PFSK-1 (cell line): ENCODE data around the gene PTBP1.

ENCODE experiments used
- FOXP2 ChIP-seq: optimal IDR thresholded peaks from 2 replicates; pipeline ENCODE3; 2011; ENCODE audit warnings: borderline replicate concordance, control low read depth, inconsistent platforms; ENCODE audit not compliant: insufficient read depth; ENCODE audit errors: extremely low read length, extremely low read depth
- POLR2AphosphoS5 ChIP-seq: IDR thresholded peaks from 2 replicates; pipeline ENCODE4 v1.6.1; 2012; ENCODE audit warnings: low read depth, mild to moderate bottlenecking, control low read depth, low read length, moderate library complexity
- SIN3A ChIP-seq: IDR thresholded peaks from 2 replicates; pipeline ENCODE4 v1.6.1; 2012; ENCODE audit warnings: mild to moderate bottlenecking, low read length, moderate library complexity, borderline replicate concordance; ENCODE audit not compliant: insufficient read depth
- TAF1 ChIP-seq: IDR thresholded peaks from 2 replicates; pipeline ENCODE4 v1.6.1; 2012; ENCODE audit warnings: low read length, control low read depth, borderline replicate concordance; ENCODE audit not compliant: insufficient read depth
- TF ChIP-seq, protein P1 (sequence below), 2 experiments: IDR thresholded peaks; 2 replicates each; pipeline versions ENCODE4 v1.6.1 to v1.8.0; 2011 to 2012; ENCODE audit warnings: low read depth in 2 of 2, low read length in 2 of 2, control low read depth in 1 of 2, inconsistent platforms in 1 of 2, mild to moderate bottlenecking in 1 of 2, moderate library complexity in 1 of 2; ENCODE audit not compliant: insufficient read depth in 1 of 2

Gene PTBP1

DNA sequence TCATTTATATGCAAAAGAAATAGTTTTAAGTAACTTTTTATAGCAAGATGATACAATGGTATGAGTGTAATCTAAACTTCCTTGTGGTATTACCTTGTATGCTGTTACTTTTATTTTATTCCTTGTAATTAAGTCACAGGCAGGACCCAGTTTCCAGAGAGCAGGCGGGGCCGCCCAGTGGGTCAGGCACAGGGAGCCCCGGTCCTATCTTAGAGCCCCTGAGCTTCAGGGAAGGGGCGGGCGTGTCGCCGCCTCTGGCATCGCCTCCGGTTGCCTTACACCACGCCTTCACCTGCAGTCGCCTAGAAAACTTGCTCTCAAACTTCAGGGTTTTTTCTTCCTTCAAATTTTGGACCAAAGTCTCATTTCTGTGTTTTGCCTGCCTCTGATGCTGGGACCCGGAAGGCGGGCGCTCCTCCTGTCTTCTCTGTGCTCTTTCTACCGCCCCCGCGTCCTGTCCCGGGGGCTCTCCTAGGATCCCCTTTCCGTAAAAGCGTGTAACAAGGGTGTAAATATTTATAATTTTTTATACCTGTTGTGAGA is 14.3 kb downstream of the PTBP1 start:
- TF ChIP-seq TAF1 (no peak), POLR2AphosphoS5 (no peak), SIN3A (no peak), FOXP2 (no peak)
- TF ChIP-seq, protein P1, sequence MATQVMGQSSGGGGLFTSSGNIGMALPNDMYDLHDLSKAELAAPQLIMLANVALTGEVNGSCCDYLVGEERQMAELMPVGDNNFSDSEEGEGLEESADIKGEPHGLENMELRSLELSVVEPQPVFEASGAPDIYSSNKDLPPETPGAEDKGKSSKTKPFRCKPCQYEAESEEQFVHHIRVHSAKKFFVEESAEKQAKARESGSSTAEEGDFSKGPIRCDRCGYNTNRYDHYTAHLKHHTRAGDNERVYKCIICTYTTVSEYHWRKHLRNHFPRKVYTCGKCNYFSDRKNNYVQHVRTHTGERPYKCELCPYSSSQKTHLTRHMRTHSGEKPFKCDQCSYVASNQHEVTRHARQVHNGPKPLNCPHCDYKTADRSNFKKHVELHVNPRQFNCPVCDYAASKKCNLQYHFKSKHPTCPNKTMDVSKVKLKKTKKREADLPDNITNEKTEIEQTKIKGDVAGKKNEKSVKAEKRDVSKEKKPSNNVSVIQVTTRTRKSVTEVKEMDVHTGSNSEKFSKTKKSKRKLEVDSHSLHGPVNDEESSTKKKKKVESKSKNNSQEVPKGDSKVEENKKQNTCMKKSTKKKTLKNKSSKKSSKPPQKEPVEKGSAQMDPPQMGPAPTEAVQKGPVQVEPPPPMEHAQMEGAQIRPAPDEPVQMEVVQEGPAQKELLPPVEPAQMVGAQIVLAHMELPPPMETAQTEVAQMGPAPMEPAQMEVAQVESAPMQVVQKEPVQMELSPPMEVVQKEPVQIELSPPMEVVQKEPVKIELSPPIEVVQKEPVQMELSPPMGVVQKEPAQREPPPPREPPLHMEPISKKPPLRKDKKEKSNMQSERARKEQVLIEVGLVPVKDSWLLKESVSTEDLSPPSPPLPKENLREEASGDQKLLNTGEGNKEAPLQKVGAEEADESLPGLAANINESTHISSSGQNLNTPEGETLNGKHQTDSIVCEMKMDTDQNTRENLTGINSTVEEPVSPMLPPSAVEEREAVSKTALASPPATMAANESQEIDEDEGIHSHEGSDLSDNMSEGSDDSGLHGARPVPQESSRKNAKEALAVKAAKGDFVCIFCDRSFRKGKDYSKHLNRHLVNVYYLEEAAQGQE (IDR thresholded peaks at IDR 0.05; ENCODE audit: insufficient read depth in 1 of 2, low read depth in 2 of 2, low read length in 2 of 2): no peak

DNA sequence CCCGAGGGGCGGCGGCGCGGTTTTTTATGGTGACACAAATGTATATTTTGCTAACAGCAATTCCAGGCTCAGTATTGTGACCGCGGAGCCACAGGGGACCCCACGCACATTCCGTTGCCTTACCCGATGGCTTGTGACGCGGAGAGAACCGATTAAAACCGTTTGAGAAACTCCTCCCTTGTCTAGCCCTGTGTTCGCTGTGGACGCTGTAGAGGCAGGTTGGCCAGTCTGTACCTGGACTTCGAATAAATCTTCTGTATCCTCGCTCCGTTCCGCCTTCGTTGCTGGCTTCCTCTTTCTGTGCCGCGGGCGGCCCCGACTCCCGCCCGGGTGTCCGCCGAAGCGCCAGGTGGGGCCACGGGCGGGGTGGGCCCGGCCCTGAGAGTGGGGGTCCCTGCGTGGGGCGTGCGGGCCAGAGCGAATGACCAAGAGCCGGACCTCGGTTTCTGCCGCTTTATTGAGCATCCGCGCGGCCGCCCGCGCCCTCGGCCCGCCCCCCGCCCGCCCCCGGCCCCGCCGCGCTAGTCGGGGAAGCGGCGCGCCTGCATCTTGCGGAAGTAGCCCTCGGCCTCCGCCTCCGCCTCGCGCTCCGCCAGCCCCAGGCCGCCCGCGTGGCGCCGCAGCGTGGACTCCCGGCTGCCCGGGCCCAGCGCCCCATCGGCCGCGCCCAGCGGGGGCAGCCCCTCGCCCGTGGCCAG is 14.9 kb downstream of the PTBP1 start:
- TF ChIP-seq POLR2AphosphoS5 (peak; percentile 15; the same call in 1 of the 2 replicates), FOXP2 (no peak)

DNA sequence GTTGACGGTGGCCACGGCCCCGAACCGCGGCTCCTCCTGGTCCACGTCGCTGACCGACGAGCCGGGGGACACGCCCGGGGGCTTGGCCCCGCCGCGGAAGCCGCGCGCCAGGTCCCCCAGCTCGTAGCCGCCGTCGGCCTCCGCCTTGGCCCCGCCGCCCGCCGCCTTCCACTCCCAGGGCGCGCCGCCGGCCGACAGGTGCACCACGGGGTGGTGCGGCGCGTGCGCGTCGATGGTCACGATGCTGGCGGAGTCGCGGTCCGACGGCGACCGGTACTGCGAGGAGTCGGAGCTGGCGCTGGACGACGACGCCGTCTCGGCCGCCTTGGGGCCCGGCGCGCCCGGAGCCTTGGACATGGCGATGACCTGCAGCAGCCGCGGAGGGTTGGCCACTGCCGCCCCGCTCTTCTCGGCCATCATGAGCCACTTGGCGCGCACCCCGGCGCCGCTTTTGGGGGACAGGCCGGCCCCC is 15.5 kb downstream of the PTBP1 start:
- TF ChIP-seq, protein P1 (IDR thresholded peaks at IDR 0.05; ENCODE audit: insufficient read depth in 1 of 2, low read depth in 2 of 2, low read length in 2 of 2): no peak
- TF ChIP-seq TAF1 (no peak), POLR2AphosphoS5 (no peak; the same call in 1 of the 2 replicates), SIN3A (no peak), FOXP2 (no peak)

DNA sequence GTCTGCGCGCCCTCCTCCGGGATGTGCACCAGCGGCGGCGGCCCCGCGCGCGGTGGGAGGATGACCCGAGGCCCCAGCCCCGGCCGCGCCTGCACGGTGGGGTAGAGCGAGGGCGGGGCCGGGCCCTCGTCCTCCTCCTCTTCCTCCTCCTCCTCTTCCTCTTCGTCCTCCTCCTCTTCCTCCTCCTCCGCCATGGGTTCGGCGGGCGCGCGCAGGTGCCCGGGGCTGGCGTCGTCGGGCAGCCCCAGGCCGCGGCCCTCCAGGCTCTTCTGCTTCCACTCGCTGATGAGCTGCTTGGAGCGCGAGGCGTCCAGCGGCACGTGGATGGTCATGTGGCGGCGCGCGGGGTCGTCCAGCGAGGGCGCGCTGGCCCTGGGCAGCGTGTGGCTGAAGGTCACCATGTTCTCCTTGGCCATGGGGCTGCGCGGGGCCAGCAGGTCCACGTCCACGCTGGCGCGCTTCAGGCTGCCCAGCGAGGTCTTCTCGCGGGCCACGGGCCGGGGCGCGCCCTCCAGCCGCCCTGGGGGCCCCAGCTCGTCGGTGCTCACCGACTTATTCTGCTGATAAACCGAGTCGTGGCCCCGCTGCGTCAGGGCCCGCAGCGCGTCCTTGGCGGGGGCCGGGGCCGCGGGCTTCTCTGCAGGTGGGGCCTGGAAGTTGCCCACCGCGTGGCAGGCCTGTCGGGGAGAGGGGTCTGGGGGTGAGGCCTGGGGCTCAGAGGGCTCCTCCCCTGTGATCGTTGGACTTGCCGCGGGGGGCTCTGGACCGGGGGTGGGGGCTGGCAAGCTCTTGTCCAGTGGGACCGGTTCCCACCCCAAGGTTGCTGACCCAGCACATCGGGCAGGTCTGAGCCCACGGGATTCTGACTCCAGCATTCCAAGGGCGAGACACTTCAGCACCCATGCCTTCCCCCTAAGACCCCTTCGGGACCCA is 16.2 kb downstream of the PTBP1 start:
- TF ChIP-seq, protein P1 (IDR thresholded peaks at IDR 0.05; ENCODE audit: insufficient read depth in 1 of 2, low read depth in 2 of 2, low read length in 2 of 2): no peak
- TF ChIP-seq SIN3A: no peak; the same call in 1 of the 2 replicates
- no peak for TF ChIP-seq TAF1
- no peak for TF ChIP-seq FOXP2
- TF ChIP-seq POLR2AphosphoS5: no peak; the same call in none of the 2 replicates

DNA sequence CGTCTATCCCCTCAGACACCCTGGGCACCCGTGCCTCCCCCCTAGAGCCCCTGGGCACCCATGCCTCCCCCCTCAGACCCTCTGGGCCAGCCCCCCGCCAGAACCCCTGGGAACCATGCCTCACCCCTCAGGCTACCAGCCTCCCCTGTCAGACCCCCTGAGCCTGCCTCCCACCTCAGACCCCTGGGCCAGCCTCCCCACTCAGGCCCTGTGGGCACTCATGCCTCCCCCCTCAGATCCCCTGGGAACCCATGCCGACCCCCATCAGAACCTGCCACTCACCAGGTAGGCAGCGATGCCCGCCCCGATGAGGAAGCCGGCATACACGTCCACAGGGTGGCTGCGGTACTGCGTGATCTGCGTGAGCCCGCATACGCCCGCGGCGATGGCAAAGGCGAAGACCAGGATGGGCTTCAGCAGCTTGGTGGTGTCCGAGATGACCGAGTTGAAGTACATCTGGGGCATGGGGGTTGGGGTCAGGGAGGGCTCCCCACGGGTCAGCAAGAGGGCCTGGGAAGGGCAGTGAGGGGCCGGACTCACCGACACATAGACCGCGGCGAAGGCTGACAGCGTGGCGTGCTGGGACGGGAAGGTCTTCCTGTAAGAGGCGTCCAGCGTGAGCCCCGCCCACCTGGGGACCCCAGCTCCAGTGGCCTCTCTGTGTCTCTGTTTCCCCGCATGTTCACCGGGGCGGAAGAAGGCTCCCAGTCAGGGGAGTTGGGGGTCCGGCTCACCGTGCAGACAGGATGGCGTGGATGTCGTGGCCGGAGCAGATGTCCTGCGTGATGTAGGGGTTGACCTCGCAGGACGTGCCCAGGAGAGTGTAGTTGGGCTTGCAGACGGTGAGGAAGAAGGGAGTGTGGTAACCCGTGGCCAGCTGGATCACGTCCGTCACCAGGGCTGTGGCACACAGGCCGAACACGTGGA is 17.2 kb downstream of the PTBP1 start:
- no peak for TF ChIP-seq SIN3A
- TF ChIP-seq FOXP2: no peak
- TF ChIP-seq POLR2AphosphoS5: no peak; the same call in none of the 2 replicates
- TF ChIP-seq, protein P1 (IDR thresholded peaks at IDR 0.05; ENCODE audit: insufficient read depth in 1 of 2, low read depth in 2 of 2, low read length in 2 of 2): no peak
- TF ChIP-seq TAF1: no peak
